ENCODE data around the gene FKBP5.
A peak's percentile ranks its signal among the peaks of the same experiment; 100 is the strongest.

The FKBP5 gene

DNA sequence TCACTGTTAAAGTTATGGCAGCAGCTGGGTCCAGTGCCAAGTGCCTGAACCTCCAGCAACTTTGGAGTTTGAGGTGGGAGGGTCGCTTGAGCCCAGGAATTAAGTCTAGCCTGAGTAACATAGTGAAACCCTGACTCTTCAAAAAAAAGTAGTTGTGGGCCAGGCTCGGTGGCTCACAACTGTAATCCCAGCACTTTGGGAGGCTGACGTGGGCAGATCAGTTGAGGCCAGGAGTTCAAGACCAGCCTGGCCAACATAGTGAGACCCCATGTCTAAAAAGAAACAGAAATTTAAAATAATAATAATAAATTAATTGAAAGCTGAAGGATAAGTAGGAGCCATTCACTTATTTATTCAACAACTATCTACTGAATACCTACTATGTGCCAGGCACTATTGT lies 33.8 kb downstream of the FKBP5 start:
- DNase-seq: no peak

DNA sequence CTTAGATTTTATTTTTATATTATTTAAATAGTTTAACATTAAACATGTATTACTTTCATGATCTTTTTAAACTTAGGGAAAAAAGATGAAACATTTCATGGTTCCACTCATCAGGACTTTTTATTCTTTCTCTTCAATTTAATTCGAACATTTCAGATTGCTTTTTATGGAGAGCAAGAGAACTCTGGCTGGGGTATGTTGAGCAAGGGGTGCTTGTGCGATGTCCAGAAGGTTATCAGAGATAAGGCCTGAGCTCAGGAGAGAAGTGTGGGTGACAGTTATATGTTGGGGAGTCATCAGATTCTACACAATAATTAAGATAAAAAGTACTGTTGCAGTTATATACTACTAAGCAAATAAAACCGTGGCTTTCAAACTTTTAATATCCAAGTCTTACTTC lies 37.5 kb downstream of the FKBP5 start:
- DNase-seq: no peak

DNA sequence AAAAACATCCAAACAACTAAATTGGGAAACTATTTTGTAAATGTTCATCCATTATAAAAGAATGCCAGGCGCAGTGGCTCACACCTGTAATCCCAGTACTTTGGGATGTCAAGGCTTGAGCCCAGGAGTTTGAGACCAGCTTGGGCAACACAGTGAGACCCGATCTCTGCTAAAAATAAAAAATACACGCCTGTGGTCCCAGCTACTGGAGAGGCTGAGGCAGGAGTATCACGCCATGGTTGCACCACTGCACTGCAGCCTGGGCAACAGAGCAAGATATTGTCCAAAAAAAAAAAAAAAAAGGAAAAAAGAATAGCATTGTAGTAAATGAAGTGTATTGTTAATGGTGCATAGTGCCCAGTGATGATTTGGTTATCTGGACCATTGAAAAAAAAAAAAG lies 38.7 kb downstream of the FKBP5 start:
- DNase-seq: no peak

DNA sequence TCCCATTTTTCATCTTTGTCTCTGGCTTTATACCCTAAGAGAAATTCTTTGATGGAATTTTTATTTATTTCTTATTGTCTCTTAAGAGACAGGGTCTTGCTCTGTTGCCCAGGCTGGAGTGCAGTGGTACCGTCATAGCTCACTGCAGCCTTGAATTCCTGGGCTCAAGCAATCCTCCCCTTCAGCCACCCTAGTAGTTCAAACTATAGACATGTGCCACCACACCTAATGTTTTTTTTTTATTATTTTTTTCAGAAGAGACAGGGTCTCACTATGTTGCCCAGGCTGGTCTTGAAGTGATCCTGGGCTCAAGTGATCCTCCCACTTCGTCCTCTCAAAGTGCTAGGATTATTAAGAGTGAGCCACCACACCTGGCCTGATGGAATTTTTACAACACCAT lies 40.5 kb downstream of the FKBP5 start:
- no peak for DNase-seq

DNA sequence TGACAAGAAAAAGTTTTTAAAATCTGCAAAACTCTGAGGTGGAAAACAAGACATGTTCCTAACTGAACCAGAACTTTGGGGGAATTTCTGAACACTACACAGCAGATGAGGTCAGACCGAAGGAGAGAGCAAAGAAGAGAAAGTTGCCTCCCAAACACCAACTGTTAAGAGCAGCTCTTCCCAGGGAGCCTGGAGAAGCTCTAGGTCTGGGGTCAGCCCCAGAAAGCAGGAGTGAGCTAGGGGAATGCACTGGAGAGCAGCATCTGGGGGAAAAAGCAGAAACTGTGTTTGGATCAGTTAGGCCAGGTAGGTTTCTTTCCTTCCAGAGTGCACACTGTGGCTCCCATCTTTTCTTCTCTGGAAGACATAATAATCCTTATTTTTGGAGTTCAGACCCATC lies 41.3 kb downstream of the FKBP5 start:
- no peak for DNase-seq

DNA sequence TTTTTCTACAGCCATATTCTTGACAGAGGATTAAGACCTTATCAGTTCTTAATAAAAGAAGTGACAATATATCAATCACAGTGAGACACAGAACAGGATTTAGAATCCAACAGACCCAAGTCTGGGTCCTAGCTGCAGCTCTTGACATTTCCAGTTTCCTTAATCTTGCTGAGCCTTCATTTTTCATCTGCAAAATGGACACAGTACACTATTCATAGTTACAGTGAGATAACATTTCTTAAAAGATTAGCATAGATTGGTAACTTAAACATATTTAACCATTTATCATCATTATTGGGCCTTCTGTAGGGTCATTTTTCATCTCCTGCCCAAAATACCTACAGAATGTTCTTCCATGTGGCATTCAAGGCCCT lies 45.6 kb downstream of the FKBP5 start:
- no peak for DNase-seq

DNA sequence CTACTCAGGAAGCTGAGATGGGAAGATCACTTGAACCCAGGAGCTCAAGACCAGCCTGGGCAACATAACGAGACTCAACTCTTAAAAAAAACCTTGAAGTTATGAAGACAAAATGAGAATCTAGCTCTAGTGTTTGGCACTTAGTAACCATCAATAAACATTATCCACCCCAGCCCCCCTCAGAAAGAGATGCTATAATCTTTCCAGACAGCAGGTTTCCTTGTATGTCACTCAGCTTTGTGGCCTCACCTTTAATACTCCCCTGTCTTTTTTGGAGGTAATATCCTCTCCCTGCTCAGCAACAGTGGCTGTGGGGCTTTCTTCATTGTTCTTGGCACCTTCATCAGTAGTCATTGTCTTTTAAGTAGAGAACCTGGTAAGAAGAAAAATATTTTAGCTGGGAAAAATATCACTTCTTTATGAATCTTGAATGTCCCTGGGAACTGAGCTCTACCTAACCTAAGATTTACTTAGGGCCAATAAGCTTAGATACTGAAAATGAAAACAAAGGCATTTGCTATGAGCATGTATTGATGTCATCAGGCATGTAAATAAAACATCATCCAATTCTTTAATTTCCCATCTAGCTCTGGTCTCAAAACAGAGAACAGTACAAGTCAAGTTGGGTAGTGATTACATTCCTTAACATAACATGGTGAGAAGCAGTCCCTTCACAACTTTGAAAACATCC lies 46.1 kb downstream of the FKBP5 start:
- no peak for DNase-seq

DNA sequence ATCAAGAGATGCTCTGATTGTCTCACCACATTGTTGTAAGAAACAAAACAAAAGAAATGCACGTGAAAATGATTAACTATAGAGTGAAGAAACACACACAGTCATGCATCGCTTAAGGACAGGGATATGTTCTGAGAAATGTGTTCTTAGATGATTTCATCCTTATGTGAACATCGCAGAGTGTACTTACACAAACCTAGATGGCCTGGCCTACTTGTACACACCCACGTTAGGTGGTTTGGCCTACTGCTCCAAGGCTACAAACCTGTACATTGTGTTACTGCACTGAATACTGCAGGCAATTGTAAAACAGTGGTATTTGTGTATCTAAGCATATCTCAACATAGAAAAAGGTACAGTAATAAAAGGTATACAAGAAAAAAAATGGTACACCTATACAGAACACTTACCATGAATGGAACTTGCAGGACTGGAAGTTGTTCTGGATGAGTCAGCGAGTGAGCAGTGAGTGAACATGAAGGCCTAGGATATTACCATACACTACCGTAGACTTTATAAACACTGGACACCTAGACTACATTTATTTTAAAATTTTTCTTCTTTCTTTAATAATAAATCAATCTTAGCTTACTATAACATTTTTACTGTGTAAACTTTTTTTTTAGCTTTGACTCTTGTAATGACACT lies 48.6 kb downstream of the FKBP5 start:
- no peak for DNase-seq

DNA sequence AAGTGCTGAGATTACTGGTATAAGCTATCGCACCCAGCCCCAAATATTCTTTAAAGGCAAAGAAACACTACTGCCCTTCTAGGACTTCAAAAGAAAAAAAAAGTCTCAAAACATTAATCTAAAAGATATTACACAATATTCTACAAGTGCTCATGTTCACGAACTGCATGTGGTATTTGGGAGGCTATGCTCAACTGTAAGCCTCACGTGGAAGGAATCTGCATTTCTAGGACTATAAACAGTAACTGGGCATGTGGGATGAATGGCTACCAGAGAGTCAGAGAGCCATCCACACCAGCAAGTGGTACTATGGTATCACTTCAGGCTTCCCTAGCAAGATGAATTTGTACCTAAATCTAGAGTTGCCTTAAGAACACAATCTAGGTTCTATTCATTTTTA lies 50.0 kb downstream of the FKBP5 start:
- no peak for DNase-seq

DNA sequence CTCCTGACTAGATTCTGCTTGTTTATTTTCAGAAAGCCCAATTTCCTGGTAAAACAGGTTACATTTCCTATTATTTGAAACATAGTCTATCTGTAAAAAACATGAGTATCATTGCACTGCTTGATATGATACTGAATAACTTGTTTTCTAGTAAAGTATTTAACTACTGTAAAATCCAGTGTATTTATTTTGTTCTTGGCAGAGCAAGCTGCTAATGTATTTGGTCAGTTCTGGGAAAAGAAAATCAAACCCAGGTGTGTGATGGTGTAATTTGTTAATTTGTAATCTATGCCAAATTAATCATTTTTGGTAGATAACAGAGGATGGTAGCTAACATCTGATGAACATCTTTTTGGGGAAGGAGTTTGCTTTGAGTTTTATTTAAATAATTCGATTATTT lies 50.8 kb downstream of the FKBP5 start:
- no peak for DNase-seq

DNA sequence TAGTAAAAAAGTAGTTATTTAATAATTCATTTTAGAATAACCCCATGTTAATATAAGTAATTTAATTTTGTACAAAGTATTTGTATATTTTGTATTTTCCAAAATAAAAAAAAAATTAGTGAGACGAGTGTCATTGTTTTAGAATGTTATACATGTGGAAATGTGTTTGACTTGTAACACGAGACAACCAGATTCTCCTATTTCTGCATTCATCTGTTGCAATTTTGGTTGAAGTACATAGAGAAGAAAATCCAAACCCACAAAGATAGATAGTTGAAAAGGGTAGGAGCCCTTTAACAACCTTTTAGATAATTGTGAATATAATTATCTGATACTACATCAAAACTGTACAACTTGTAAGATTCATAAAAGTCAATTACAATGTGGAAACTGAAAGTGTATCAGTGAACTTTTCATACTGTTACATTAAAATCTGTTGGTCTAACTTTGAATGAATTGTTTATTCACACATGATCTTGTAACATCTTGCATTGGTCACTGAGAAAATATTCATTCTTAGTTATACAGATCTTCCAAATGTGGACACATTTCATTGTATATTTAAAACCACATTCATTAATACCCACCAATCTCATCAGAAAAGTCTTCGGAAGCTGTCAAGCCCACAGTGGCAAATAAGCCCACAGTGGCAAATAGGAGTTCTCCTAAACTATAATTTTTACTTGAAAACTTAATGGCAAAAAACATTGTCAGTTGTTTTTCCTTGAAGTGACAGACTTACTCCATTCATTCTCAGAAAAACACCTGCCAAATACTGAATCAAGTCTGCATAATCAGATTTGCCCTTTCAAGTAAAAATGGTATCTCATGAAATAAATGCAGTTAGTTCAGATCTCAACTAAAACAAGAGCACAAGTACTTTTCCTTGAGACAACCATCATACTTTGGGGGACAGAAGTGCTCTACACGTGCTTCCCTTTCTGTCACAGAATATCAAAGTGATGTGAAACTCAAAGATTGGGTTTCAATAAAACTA lies 52.8 kb downstream of the FKBP5 start:
- no peak for DNase-seq

DNA sequence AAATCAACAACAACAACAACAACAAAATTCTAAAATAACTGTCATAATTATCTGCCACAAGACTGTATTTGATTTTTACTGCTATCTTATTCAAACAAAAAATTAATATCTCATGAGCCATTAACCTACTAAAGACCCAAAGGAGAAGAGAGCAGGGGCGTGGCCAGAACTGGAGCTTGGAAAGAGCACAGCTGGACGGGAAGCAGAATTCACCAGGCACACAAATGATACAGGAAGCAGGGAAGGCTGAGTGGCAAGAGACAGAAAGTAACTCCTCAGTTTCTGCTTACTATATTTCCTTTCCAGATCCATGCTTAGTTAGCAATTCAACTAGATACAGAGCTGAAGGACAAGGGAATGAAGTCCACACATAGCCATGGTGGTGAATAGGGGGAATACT lies 54.4 kb downstream of the FKBP5 start:
- no peak for DNase-seq

DNA sequence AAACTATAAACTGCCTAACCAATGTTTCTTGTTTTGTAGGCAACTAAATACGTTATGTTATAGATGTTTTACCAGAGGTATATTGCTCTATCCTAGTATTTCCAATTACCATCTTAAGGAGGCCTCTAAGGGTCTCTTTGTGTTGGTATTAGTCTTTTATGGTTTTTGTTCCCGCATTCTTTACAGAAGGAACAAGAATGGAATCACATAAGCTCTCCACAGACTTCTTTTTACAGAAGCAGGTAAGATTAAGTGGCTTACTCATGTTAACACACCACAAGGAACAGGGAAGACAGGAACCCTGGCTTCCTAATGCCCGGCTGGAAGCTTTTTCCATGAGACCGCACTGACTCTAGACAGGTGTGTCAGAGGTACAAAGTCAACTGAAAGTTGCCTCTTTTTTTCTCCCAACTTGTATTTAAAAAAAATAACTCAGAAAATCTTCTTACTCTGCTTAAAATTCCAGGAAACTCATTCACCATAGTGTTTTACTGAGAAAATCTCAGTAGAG lies 55.1 kb downstream of the FKBP5 start:
- DNase-seq: no peak

DNA sequence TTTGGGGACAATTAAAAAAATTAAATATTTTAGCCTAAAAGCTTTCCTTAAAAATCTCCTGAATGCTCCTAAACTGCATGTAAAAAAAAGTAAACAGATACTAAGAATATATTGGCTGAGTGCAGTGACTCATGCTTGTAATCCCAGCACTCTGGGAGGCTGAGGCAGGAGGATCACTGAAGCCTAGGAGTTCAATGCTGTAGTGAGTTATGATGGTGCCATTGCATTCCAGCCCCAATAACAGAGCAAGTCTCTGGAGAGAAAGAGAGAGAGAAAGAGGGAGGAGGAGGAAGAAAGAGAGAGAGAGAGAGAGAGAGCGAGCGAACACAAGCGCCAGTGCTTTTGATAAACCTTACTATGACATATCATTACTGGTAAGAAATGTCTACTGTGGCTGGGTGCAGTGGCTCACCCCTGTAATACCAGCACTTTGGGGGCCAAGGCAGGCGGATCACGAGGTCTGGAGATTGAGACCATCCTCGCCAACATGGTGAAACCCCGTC lies 58.8 kb downstream of the FKBP5 start:
- DNase-seq: no peak

DNA sequence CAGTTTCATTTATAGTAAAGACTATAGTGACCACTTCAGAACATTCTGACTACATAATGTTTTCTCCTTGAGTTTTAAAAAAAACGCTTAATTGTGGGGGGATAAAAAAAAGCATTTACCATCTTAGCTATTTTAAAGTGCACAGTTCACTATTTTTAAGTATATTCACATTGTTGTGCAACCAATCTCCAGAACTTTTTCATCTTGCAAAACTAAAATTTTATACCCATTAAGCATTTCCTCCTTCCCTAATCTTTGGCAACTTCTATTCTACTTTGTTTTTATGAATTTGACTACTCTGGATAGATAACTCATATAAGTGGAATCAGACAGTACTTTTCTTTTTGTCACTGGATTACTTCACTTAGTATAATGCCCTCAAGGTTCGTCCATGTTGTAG lies 62.3 kb downstream of the FKBP5 start:
- DNase-seq: no peak

DNA sequence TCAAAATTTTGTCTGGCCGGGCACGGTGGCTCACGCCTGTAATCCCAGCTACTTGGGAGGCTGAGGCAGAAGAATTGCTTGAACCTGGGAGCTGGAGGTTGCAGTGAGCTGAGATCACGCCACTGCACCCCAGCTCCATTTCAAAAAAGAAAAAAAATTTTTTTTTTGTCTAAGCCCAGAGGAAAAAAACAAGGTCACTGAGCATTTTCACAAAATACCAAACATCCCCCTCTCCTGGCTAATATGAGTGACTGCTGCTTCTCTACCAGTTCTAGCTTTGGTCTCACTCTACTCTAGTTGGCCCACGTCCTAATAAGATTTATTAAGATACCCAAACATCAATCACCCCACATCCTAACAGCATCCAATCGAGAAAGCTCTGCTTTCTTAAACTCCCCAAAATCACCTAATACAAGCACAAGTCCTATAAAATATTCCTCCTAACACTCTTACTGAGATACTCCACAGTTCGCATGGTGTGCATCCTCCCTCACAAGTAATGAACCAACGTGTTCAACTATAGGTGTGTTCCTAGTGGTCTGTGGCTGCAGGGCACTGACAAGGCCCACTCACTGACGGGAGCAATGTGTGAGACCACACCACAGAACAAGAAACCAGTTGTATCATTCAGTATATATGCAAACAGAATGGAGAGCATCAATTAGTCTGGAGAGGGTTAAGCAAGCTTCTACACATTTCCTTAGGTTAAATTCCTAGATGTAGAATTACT lies 64.2 kb downstream of the FKBP5 start:
- peak; percentile 7 for DNase-seq

DNA sequence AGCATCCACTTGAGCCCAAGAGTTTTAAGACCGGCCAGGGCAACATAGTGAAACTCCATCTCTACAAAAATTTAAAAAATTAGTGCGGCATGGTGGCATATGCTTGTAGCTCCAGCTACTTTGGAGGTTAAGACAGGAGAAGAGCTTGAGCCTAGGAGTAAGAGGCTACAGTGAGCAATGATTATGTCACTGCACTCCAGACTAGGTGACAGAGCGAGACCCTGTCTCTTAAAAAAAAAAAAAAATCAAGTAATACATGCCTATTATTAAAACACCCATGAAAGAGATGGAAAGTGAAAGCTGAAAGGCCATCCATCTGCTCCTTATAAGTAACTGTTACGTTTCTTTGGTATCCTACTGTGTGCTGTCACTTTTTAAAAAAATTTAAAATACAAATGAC lies 66.4 kb downstream of the FKBP5 start:
- no peak for DNase-seq

DNA sequence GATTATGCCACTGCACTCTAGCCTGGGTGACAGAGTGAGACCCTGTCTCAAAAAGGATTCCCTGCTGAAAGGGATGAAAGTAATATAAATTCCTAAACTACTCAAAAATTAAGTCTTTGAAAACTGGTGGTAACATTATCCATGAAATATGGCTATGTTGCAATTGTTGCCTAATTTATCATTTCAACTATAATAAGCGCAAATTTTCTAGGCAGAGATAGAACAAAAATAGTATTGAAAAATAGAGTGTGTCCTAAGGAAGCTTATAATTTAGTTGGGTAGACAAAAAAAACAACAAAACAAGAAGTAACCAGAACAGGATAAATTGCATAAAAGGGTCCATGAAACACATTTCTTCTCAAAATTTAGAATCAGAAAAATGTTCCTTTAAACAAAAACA lies 68.0 kb downstream of the FKBP5 start:
- no peak for DNase-seq

DNA sequence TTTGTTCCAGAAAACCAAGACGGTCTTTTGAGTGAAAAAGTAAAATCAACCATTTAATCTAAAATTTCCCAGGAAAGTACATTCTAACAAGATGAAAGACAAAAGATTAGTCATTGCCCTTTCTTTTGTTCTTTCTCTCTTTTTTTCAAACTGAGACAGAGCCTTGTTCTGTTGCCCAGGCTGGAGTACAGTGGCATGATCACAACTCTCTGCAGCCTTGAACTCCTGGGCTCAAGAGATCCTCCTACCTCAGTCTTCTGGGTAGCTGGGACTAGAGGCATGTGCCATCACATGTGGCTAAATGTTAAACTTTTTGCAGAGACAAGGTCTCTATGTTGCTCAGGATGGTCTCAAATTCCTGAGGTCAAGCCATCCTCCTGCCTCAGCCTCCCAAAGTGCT lies 75.0 kb downstream of the FKBP5 start:
- no peak for DNase-seq

DNA sequence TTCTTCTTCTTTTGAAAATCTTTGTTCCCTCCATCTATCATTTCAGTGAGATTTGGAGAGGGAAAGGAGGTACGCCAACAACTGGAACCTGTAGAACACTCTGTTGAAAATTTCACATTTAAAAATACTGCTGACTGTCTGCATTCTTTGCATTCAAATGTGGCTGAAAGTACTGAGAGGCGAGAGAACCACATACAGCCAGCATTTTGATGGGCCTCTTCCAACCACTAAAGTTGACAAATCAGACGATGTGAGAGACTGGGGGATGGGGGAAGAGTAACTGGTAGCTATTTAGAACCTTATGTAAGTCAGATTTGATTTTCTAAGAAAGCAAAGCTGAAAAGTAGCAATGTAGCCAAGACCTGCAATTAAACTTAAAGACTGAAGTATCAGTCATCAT lies 77.5 kb downstream of the FKBP5 start:
- no peak for DNase-seq

DNA sequence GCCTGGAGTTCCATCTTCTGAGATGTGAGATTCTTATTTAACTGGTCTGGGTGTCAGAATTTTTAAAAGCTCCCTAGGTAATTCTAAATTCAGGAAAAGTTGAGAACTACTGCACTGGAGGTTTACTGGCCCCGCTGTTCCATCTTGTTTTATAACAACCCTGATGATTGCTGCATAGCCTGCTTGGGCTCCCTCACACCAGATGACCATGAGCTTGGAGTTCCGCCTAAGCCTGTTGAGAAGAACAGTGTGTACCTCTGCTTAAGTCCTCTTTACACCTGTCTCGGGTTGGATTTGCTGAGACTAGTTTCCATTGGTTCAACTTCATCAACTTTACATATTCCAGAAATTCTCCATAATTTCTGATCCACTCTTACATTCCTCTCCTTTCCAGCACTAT lies 77.9 kb downstream of the FKBP5 start:
- DNase-seq: no peak

DNA sequence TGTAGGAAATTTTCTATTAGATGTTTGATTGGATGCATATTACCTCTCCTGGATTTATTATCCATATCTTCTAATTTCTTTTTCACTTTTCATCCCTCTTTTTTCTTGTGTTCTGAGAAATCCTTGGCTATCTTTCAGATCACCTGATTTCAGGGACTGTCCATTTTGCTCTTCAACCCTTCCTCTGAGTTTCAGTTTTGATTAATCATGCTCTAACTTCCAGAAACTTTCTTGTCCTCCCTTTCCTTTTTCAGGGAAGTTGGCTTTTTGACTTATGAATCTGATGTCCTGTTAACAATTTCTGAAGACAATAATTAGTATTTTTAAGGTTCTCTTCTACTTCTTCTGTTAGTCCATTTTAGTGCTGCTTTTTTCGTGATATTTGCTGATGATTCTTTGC lies 79.1 kb downstream of the FKBP5 start:
- DNase-seq: no peak

Measured in DMS53 (cell line).